Upper lobe of right lung (tissue), 1 donor: ENCODE measurements around the gene SPATA21. TPM values are rescaled to one million over a fixed set of nuclear protein-coding genes. Genes with fewer than 3 reads are reported as not detected.

Experiments
- ATAC-seq: fragments of 200-7000 bp; cut with Tn5 transposase; one replicate; pipeline ENCODE4 v1.9.1; 2020; ENCODE audit warnings: mild to moderate bottlenecking, moderate library complexity
- DNase-seq: peaks from one replicate; pipeline ENCODE4 v3.0.0-alpha.2; 2020
- H3K27ac ChIP-seq: fragments of 200-600 bp; one replicate; pipeline ENCODE4 v1.8.0; 2022
- H3K27me3 ChIP-seq: fragments of 200-600 bp; one replicate; pipeline ENCODE4 v1.8.0; 2022; ENCODE audit warnings: mild to moderate bottlenecking
- H3K36me3 ChIP-seq: fragments of 200-600 bp; one replicate; pipeline ENCODE4 v1.8.0; 2022
- H3K4me1 ChIP-seq: fragments of 200-600 bp; one replicate; pipeline ENCODE4 v1.8.0; 2022
- H3K4me3 ChIP-seq: fragments of 200-600 bp; one replicate; pipeline ENCODE4 v1.8.0; 2022; ENCODE audit warnings: mild to moderate bottlenecking
- H3K9me3 ChIP-seq: fragments of 200-600 bp; one replicate; pipeline ENCODE4 v1.8.0; 2022
- CTCF ChIP-seq: fragments of 200-600 bp; IDR thresholded peaks from one replicate; pipeline ENCODE4 v1.8.0; 2022; ENCODE audit warnings: antibody characterized with exemption
- intact Hi-C: fragments of 100-400 bp; cut with DNase I; formaldehyde crosslinking; loops from one replicate; pipeline ENCODE4 v1.11.0; 2022
- total RNA-seq: library from RNA; stranded (reverse); fragmentation: NEBNext Ultra II Directional; extraction: Animal tissue kit (Norgen Biotek cat#: 25700); gene quantifications from one replicate; pipeline ENCODE4 v1.2.1, GENCODE V29; 2021
- donor health status: DM: no; HTN: yes; CAD: no; lungs with severe emphysema.

The SPATA21 gene
- total RNA-seq, 1 donor from 2014 or later = not detected

DNA sequence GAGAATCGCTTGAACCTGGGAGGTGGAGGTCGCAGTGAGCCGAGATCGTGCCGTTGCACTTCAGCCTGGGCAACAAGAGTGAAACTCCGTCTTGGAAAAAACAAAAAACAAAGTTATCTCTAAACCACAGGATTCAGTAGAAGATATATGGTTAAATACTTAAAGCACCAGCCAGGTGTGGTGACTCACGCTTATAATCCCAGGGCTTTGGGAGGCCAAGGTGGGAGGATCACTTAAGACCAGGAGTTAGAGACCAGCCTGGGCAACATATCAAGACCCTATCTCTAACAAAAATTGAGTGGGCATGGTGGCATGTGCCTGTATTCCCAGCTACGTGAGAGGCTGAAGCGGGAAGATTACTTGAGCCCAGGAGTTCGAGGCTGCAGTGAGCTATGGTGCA is 8.9 kb upstream of the SPATA21 start:
- no peak for ATAC-seq
- no peak for TF ChIP-seq CTCF
- no peak for DNase-seq
- H3K27me3 ChIP-seq = no peaks in the 10 kb centered on the region
- H3K27ac ChIP-seq = no peak overlapping the region
- H3K9me3 ChIP-seq = no peaks in the 10 kb centered on the region
- intact Hi-C loops = no loop called here
- H3K36me3 ChIP-seq = peaks cover 83% of the 10 kb centered on the region
- H3K4me1 ChIP-seq = peaks cover 22% of the 10 kb centered on the region
- H3K4me3 ChIP-seq = no peak overlapping the region

GRCh38 chr1:16445052-16445451 is 7.8 kb upstream of the SPATA21 start:
- H3K4me1 ChIP-seq = peaks cover 22% of the 10 kb centered on the region
- DNase-seq (no peak), ATAC-seq (no peak)
- peaks cover 72% of the 10 kb centered on the region for H3K36me3 ChIP-seq
- H3K9me3 ChIP-seq = no peaks in the 10 kb centered on the region
- intact Hi-C loops = no loop called here
- H3K27me3 ChIP-seq = no peaks in the 10 kb centered on the region
- no peak for TF ChIP-seq CTCF
- peak overlapping the region; percentile 48 for H3K27ac ChIP-seq
- H3K4me3 ChIP-seq = no peak overlapping the region

DNA sequence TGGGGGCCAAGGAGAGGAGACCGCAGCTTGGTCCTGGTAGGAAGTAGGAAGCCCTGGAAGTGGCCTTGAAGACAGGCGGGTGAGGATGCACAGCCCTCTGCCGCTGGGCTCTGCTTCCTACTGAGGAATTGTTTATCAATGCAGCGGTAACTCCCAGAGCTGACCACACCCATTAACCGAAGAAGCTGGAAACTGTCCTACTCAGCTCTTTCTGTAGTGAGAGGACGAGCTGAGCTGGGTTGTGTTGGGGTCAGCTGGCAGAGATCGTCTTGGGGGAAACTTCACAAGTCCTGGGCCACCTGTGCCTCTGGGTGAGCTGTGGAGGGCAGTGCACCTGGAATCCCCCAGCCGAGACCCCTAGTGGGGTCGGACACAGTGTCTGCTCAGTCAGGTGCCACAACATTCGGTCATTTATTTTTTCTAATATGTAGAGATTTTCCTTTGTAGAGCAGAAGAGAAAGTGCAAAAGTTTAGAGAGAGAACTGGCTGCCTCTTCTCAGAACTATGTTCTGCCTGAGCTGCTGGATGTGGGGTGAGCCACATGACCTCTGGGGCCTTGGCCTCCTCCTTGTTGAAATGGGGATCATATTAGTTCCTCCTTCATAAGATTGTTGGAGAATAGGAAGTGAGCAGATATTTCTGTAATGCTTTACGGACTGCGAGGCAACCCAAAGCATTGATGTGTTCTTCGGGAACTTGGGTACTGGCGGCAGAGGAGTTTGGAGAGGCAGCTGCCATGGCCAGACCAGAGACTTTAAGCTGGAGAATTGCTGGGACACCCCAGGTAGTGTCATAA is 6.9 kb upstream of the SPATA21 start:
- intact Hi-C loops = no loop called here
- DNase-seq (no peak), ATAC-seq (peak; percentile 55)
- H3K4me3 ChIP-seq = no peak overlapping the region
- TF ChIP-seq CTCF = no peak
- peaks cover 63% of the 10 kb centered on the region for H3K36me3 ChIP-seq
- peak overlapping the region; percentile 48 for H3K27ac ChIP-seq
- no peaks in the 10 kb centered on the region for H3K27me3 ChIP-seq
- no peaks in the 10 kb centered on the region for H3K9me3 ChIP-seq
- H3K4me1 ChIP-seq = peaks cover 22% of the 10 kb centered on the region

DNA sequence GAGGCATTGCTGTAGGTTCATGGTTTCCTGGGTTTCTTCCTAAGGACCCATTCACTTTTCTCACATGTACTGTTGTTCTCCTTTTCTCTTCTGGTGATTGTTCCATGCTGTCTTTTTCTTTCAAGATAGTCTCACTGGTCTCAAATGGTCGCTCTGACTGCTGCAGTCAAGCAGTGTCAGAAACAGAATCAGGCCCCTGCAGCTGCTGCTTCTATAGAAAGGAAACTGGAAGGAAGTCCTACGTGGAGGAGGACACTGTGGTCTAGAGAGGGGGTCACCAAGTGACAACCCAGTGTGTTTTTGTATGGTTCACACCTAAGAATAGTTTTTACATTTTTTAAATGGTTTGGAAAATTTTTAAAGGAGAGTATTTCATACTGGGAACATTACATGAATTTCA is 5.7 kb upstream of the SPATA21 start:
- Histone ChIP-seq H3K36me3 (peaks cover 51% of the 10 kb centered on the region), H3K27ac (no peak overlapping the region), H3K4me1 (peaks cover 22% of the 10 kb centered on the region), H3K4me3 (peak overlapping the region; percentile 3), H3K27me3 (no peaks in the 10 kb centered on the region), H3K9me3 (no peaks in the 10 kb centered on the region)
- no peak for TF ChIP-seq CTCF
- DNase-seq (no peak), ATAC-seq (no peak)
- intact Hi-C loops = no loop called here

- H3K4me3 ChIP-seq = peak overlapping the region; percentile 99
Measured at GRCh38 chr1:16442265-16442664, 5.0 kb upstream of the SPATA21 start.

More at GRCh38 chr1:16442265-16442664, 5.0 kb upstream of the SPATA21 start:
- no peak for TF ChIP-seq CTCF
- peak; percentile 4 for ATAC-seq
- Histone ChIP-seq H3K27me3 (no peaks in the 10 kb centered on the region), H3K9me3 (no peaks in the 10 kb centered on the region), H3K27ac (no peak overlapping the region), H3K4me1 (peaks cover 22% of the 10 kb centered on the region), H3K36me3 (peaks cover 44% of the 10 kb centered on the region)
- DNase-seq = no peak
- intact Hi-C loops = no loop called here
